ENCODE data around the gene PARVB. TPM values are rescaled to one million over a fixed set of nuclear protein-coding genes. Genes with fewer than 3 reads are reported as not detected.

Gene PARVB
- total RNA-seq, 4 donors from 2014 or later: 10.5 to 25.1 (median 14.6) TPM

DNA sequence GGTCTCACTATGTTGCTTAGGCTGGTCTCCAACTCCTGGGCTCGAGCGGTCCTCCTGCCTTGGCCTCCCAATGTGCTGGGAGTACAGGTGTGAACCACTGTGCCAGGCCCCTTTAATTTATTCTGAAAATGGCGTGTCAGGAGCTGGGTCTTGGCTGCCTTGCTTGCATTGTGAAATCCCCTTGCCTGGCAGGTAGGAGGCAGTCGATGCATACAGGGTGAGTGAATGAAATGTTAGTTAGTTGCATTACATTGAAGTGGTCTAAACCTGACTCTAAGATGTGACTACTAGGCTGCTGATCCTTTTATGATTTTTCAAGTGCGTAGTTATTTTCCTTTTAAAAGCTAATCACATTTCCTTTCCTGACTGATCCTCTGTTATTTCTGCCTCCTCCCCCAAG lies 42.9 kb downstream of the PARVB start:
- no peak for DNase-seq (ENCODE audit: low spot score in 2 of 2)
- TF ChIP-seq CTCF (IDR thresholded peaks at IDR 0.05): no peak
- TF ChIP-seq POLR2A (IDR thresholded peaks at IDR 0.05): no peak
- intact Hi-C loops (cut with DNase I; ENCODE audit: low total_unique reads): no loop called here
- 72 to 75% methylated on average over 5 of the region's 5 CpGs for WGBS, 2 donors
- H3K4me3 ChIP-seq (ENCODE audit: low read depth, poor library complexity, severe bottlenecking): no peak overlapping the region

- TF ChIP-seq POLR2A (IDR thresholded peaks at IDR 0.05) (no peak), CTCF (IDR thresholded peaks at IDR 0.05) (no peak)
- no peak for DNase-seq (ENCODE audit: low spot score in 2 of 2)
- intact Hi-C loops (cut with DNase I; ENCODE audit: low total_unique reads): no loop called here
- H3K4me3 ChIP-seq (ENCODE audit: low read depth, poor library complexity, severe bottlenecking): no peak overlapping the region
- WGBS, 2 donors: 80 to 81% methylated on average over 8 to 10 of the region's 10 CpGs
Measured at GRCh38 chr22:44067901-44068300, 43.8 kb downstream of the PARVB start.

GRCh38 chr22:44068422-44069191 lies 44.5 kb downstream of the PARVB start:
- intact Hi-C loops (cut with DNase I; ENCODE audit: low total_unique reads): no loop called here

GRCh38 chr22:44070029-44070428 lies 45.9 kb downstream of the PARVB start:
- 94 to 96% methylated on average over 4 to 5 of the region's 5 CpGs for WGBS, 2 donors
- H3K4me3 ChIP-seq (ENCODE audit: low read depth, poor library complexity, severe bottlenecking): no peak overlapping the region
- intact Hi-C loops (cut with DNase I; ENCODE audit: low total_unique reads): no loop called here
- TF ChIP-seq POLR2A (IDR thresholded peaks at IDR 0.05) (no peak), CTCF (IDR thresholded peaks at IDR 0.05) (no peak)
- DNase-seq (ENCODE audit: low spot score in 2 of 2): no peak

More at GRCh38 chr22:44068422-44069191, 44.5 kb downstream of the PARVB start:
- H3K4me3 ChIP-seq (ENCODE audit: low read depth, poor library complexity, severe bottlenecking): no peak overlapping the region
- DNase-seq (ENCODE audit: low spot score in 2 of 2): peak in 1 of 2 donors; percentile 33
- 75 to 77% methylated on average over 28 to 30 of the region's 30 CpGs for WGBS, 2 donors
- TF ChIP-seq CTCF (IDR thresholded peaks at IDR 0.05) (no peak), POLR2A (IDR thresholded peaks at IDR 0.05) (no peak)

GRCh38 chr22:44071781-44072326 lies 47.8 kb downstream of the PARVB start:
- intact Hi-C loops (cut with DNase I; ENCODE audit: low total_unique reads): no loop called here
- no peak overlapping the region for H3K4me3 ChIP-seq (ENCODE audit: low read depth, poor library complexity, severe bottlenecking)
- TF ChIP-seq CTCF (IDR thresholded peaks at IDR 0.05) (no peak), POLR2A (IDR thresholded peaks at IDR 0.05) (no peak)
- WGBS, 2 donors: 52 to 59% methylated on average over 14 of the region's 14 CpGs
- DNase-seq (ENCODE audit: low spot score in 2 of 2): no peak
